Liver (tissue), 9 donors: ENCODE measurements around the gene TNFRSF12A. TPM values are rescaled to one million over a fixed set of nuclear protein-coding genes. Genes with fewer than 3 reads are reported as not detected.

Source experiments
- DNase-seq: peaks from one replicate; pipeline ENCODE4 v3.0.0-alpha.2; 2017; ENCODE audit warnings: low spot score
- H3K27ac ChIP-seq, 2 donors: one replicate each; pipeline ENCODE4 v1.7.0; 2013; ENCODE audit warnings: inconsistent platforms in 2 of 2, low read length in 2 of 2, control low read depth in 1 of 2, low read depth in 1 of 2, mild to moderate bottlenecking in 1 of 2
- H3K27me3 ChIP-seq, 4 donors: one replicate each; pipeline versions ENCODE4 v1.6.1 to v1.7.0; 2013; ENCODE audit warnings: low read length in 3 of 4, inconsistent platforms in 1 of 4, mild to moderate bottlenecking in 1 of 4, moderate library complexity in 1 of 4; ENCODE audit not compliant: control insufficient read depth in 4 of 4, insufficient read depth in 4 of 4
- H3K36me3 ChIP-seq, 4 donors: one replicate each; pipeline versions ENCODE4 v1.6.1 to v1.7.0; 2013; ENCODE audit warnings: low read length in 3 of 4, mild to moderate bottlenecking in 3 of 4, low read depth in 1 of 4, moderate library complexity in 1 of 4; ENCODE audit not compliant: control insufficient read depth in 4 of 4, insufficient read depth in 3 of 4
- H3K4me1 ChIP-seq, 4 donors: one replicate each; pipeline versions ENCODE4 v1.6.1 to v1.7.0; 2013; ENCODE audit warnings: low read length in 3 of 4, mild to moderate bottlenecking in 3 of 4, moderate library complexity in 1 of 4; ENCODE audit not compliant: control insufficient read depth in 4 of 4, insufficient read depth in 4 of 4
- H3K4me3 ChIP-seq, 3 donors: one replicate each; pipeline versions ENCODE4 v1.6.1 to v1.7.0; 2013; ENCODE audit warnings: low read length in 3 of 3, control low read depth in 1 of 3, low read depth in 1 of 3, mild to moderate bottlenecking in 1 of 3
- H3K9ac ChIP-seq, 2 donors: one replicate each; pipeline ENCODE4 v1.7.0; 2013; ENCODE audit warnings: low read length in 2 of 2, mild to moderate bottlenecking in 2 of 2, moderate library complexity in 2 of 2, control low read depth in 1 of 2, low read depth in 1 of 2
- H3K9me3 ChIP-seq, 4 donors: one replicate each; pipeline versions ENCODE4 v1.6.1 to v1.7.0; 2013; ENCODE audit warnings: low read length in 3 of 4; ENCODE audit not compliant: control insufficient read depth in 4 of 4
- EGR1 ChIP-seq, 2 donors: IDR thresholded peaks; 2 replicates each; pipeline ENCODE4 v1.6.1; 2016 to 2018; ENCODE audit warnings: antibody characterized with exemption in 2 of 2, low read depth in 2 of 2
- GABPA ChIP-seq, 2 donors: IDR thresholded peaks in 1 of 2; conservative IDR thresholded peaks in 1 of 2; 2 replicates each; pipeline ENCODE4 v1.6.1; 2016; ENCODE audit warnings: antibody characterized with exemption in 2 of 2, mild to moderate bottlenecking in 1 of 2, moderate library complexity in 1 of 2
- HNF4A ChIP-seq, 2 donors: conservative IDR thresholded peaks; 2 replicates each; pipeline ENCODE4 v1.6.1; 2016; ENCODE audit warnings: antibody characterized with exemption in 2 of 2, mild to moderate bottlenecking in 2 of 2
- HNF4G ChIP-seq: IDR thresholded peaks from 2 replicates; pipeline ENCODE4 v1.6.1; 2016; ENCODE audit warnings: antibody characterized with exemption
- JUND ChIP-seq, 2 donors: IDR thresholded peaks; 2 replicates each; pipeline ENCODE4 v1.6.1; 2016; ENCODE audit warnings: antibody characterized with exemption in 2 of 2
- NR2F2 ChIP-seq: IDR thresholded peaks from 2 replicates; pipeline ENCODE4 v1.6.1; 2016; ENCODE audit warnings: antibody characterized with exemption
- RAD21 ChIP-seq, 2 donors: IDR thresholded peaks; 2 replicates each; pipeline ENCODE4 v1.6.1; 2016; ENCODE audit warnings: antibody characterized with exemption in 2 of 2, mild to moderate bottlenecking in 2 of 2
- RXRA ChIP-seq, 2 donors: IDR thresholded peaks; 2 replicates each; pipeline ENCODE4 v1.6.1; 2017 to 2018; ENCODE audit warnings: antibody characterized with exemption in 2 of 2, mild to moderate bottlenecking in 1 of 2
- SP1 ChIP-seq: IDR thresholded peaks from 2 replicates; pipeline ENCODE4 v1.6.1; 2018; ENCODE audit warnings: antibody characterized with exemption, mild to moderate bottlenecking
- TAF1 ChIP-seq: conservative IDR thresholded peaks from 2 replicates; pipeline ENCODE4 v1.6.1; 2016; ENCODE audit warnings: antibody characterized with exemption, mild to moderate bottlenecking
- YY1 ChIP-seq: IDR thresholded peaks from 2 replicates; pipeline ENCODE4 v1.6.1; 2016; ENCODE audit warnings: antibody characterized with exemption, mild to moderate bottlenecking
- WGBS: extraction: QIAGEN DNeasy Blood & Tissue Kit; methylation state at CpG from one replicate; pipeline ENCODE4 v1.1.7; 2013; 5-methylcytosine and 5-hydroxymethylcytosine counted together
- polyA plus RNA-seq, 2 donors: library from polyadenylated mRNA; stranded (reverse) in 1 of 2; unstranded in 1 of 2; fragments of 200-250 nt in 1 of 2; fragments of >200 nt in 1 of 2; fragmentation: Nextera tagmentation in 1 of 2; extraction: Ambion mirVana in 1 of 2; gene quantifications; one replicate each; pipeline versions ENCODE4 v1.2.1 to v1.2.3, GENCODE V29; 2013 to 2015
- total RNA-seq, 2 donors: library from RNA; depleted of rRNA; stranded (reverse); fragments of >200 nt; gene quantifications; one replicate each; pipeline ENCODE4 v1.2.3, GENCODE V29; 2014
- TF ChIP-seq, protein P1 (sequence below): IDR thresholded peaks from 2 replicates; pipeline ENCODE4 v1.6.1; 2016; ENCODE audit warnings: antibody characterized with exemption, mild to moderate bottlenecking
- TF ChIP-seq, protein P2 (sequence below): IDR thresholded peaks from 2 replicates; pipeline ENCODE4 v1.6.1; 2016; ENCODE audit warnings: antibody characterized with exemption
- TF ChIP-seq, protein P3 (sequence below): IDR thresholded peaks from 2 replicates; pipeline ENCODE4 v1.6.1; 2016; ENCODE audit warnings: antibody characterized with exemption
- TF ChIP-seq, protein P4 (sequence below): fragments of 150-350 bp; IDR thresholded peaks from 2 replicates; pipeline ENCODE4 v1.5.1; 2017; ENCODE audit warnings: improper control_type of control experiment, low read depth, low read length; ENCODE audit not compliant: missing input control
- donor health status: healthy.
- donor health status: healthy.
- donor health status: healthy.
- donor health status: healthy.
- donor health status: healthy.

The TNFRSF12A gene
- total and polyA plus RNA-seq, 4 donors, result 7.9 to 35.5 (median 9.1) TPM

DNA sequence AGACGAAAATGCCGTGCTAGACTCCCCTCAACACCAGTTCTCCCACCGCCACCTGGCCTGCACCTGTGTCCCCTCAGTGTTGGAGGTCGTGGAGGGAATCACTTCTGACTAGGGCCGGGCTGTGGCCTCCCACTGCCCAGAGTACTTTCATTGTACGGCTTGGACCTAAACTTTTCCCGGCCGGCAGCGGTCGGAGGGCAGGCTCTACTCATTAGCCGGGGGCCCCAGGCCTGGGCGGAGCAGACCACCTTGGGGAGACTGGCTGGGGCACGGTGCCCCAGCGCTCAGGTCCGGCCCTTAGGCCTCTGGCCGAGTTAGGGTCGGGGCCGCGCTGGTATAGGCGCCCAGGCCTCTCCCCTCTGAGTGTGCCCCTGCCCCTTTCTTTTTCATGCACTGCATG is 2.8 kb upstream of the TNFRSF12A start (continued):
- TF ChIP-seq SP1, result no peak
- TF ChIP-seq, protein P1, sequence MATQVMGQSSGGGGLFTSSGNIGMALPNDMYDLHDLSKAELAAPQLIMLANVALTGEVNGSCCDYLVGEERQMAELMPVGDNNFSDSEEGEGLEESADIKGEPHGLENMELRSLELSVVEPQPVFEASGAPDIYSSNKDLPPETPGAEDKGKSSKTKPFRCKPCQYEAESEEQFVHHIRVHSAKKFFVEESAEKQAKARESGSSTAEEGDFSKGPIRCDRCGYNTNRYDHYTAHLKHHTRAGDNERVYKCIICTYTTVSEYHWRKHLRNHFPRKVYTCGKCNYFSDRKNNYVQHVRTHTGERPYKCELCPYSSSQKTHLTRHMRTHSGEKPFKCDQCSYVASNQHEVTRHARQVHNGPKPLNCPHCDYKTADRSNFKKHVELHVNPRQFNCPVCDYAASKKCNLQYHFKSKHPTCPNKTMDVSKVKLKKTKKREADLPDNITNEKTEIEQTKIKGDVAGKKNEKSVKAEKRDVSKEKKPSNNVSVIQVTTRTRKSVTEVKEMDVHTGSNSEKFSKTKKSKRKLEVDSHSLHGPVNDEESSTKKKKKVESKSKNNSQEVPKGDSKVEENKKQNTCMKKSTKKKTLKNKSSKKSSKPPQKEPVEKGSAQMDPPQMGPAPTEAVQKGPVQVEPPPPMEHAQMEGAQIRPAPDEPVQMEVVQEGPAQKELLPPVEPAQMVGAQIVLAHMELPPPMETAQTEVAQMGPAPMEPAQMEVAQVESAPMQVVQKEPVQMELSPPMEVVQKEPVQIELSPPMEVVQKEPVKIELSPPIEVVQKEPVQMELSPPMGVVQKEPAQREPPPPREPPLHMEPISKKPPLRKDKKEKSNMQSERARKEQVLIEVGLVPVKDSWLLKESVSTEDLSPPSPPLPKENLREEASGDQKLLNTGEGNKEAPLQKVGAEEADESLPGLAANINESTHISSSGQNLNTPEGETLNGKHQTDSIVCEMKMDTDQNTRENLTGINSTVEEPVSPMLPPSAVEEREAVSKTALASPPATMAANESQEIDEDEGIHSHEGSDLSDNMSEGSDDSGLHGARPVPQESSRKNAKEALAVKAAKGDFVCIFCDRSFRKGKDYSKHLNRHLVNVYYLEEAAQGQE, result no peak
- no peak for TF ChIP-seq HNF4A (conservative IDR thresholded peaks at IDR 0.05)

DNA sequence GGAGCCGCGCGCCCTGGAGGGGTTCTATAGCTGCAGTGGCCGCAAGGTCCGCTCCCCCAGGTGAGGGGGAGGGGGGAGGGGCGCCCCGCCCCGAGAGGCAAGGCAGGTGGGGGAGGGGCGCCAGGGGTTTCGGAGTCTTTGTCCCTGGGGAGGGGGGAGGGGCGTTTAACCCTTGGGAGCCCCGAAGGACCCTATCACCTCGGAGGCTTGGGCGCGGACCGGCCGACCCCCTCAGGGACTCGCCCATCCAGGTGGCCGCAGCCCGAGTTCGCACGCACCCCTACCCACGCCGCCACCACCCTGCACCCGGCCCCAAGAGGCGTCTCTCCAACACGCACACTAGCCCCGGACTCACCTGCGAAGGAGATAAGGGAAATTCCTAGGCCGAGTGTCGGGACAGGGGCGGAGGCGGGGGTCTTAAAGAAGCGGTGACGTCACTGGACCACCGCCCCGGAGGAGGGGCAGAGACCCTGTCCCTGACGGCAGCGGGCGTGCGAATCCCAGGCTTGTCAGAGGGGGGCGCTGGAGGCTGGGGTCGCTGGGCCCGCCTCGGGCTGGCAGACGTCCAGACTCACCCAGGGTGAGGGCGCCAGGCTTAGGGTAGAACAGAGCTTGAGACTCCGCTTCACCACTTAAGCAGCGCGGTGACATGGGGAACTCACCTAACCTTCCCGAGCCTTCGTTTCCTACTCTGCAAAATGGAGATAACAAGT is 2.2 kb upstream of the TNFRSF12A start, which contains the start of gene CLDN6:
Gene CLDN6, minus strand, starts transcription at position 390 of the 713 bp plus-strand sequence. CDS start 2,162 bp downstream, outside the sequence.
- Histone ChIP-seq H3K27me3 (no peaks in the 10 kb centered on the region), H3K9me3 (no peaks in the 10 kb centered on the region), H3K4me3 (no peak within 1 kb of the TSS), H3K9ac (no peak within 1 kb of the TSS), H3K4me1 (peaks cover 17 to 35% (median 25%) of the 10 kb centered on the region in 4 donors), H3K36me3 (no peaks in the 10 kb centered on the region), H3K27ac (no peak within 1 kb of the TSS)
- TF ChIP-seq YY1 (no peak), GABPA (IDR thresholded peaks at IDR 0.05 in 1 of 2, conservative IDR thresholded peaks at IDR 0.05 in 1 of 2) (no peak), TAF1 (no peak), HNF4G (no peak), NR2F2 (no peak), RXRA (IDR thresholded peaks at IDR 0.05) (no peak), HNF4A (conservative IDR thresholded peaks at IDR 0.05) (no peak), JUND (IDR thresholded peaks at IDR 0.05) (no peak), EGR1 (IDR thresholded peaks at IDR 0.05; ENCODE audit: low read depth in 2 of 2) (no peak), RAD21 (IDR thresholded peaks at IDR 0.05) (no peak)
- TF ChIP-seq, protein P2, sequence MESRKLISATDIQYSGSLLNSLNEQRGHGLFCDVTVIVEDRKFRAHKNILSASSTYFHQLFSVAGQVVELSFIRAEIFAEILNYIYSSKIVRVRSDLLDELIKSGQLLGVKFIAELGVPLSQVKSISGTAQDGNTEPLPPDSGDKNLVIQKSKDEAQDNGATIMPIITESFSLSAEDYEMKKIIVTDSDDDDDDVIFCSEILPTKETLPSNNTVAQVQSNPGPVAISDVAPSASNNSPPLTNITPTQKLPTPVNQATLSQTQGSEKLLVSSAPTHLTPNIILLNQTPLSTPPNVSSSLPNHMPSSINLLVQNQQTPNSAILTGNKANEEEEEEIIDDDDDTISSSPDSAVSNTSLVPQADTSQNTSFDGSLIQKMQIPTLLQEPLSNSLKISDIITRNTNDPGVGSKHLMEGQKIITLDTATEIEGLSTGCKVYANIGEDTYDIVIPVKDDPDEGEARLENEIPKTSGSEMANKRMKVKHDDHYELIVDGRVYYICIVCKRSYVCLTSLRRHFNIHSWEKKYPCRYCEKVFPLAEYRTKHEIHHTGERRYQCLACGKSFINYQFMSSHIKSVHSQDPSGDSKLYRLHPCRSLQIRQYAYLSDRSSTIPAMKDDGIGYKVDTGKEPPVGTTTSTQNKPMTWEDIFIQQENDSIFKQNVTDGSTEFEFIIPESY, result no peak
- TF ChIP-seq, protein P3, sequence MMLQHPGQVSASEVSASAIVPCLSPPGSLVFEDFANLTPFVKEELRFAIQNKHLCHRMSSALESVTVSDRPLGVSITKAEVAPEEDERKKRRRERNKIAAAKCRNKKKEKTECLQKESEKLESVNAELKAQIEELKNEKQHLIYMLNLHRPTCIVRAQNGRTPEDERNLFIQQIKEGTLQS, result no peak
- TF ChIP-seq, protein P4, sequence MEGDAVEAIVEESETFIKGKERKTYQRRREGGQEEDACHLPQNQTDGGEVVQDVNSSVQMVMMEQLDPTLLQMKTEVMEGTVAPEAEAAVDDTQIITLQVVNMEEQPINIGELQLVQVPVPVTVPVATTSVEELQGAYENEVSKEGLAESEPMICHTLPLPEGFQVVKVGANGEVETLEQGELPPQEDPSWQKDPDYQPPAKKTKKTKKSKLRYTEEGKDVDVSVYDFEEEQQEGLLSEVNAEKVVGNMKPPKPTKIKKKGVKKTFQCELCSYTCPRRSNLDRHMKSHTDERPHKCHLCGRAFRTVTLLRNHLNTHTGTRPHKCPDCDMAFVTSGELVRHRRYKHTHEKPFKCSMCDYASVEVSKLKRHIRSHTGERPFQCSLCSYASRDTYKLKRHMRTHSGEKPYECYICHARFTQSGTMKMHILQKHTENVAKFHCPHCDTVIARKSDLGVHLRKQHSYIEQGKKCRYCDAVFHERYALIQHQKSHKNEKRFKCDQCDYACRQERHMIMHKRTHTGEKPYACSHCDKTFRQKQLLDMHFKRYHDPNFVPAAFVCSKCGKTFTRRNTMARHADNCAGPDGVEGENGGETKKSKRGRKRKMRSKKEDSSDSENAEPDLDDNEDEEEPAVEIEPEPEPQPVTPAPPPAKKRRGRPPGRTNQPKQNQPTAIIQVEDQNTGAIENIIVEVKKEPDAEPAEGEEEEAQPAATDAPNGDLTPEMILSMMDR, result no peak
- TF ChIP-seq, protein P1, result no peak
- 21% methylated on average over 51 of the region's 52 CpGs for WGBS
- no peak for DNase-seq
